ENCODE measurements around the gene INO80C.

The INO80C gene

DNA sequence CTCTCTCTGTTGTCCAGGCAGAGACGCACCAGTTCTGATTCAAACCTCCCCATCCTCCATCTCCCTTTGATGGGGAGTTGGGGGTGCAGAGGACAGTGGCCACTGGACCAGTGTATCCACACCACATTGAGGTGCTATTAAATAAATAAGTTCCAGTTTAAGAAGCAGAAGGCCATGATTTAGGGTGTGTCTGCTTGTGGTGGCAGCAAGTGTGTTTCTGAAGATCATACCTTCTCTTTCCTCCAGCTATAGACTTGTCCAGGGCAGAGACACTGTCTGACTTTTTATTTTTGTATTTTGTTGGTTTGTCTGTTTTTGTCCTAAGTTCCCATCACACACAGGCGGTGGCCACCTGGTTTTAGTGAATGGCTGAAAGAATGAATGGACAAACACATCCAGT, 16.5 kb upstream of the INO80C start:
- Histone ChIP-seq H3K4me3 (no peak overlapping the region), H3K27ac (peak overlapping the region in 8 of 21 experiments; percentile 13 to 74 (median 64))

GRCh38 chr18:35513181-35513936, 15.6 kb upstream of the INO80C start:
- Histone ChIP-seq H3K4me3 (no peak overlapping the region), H3K27ac (peak overlapping the region in 17 of 21 experiments; percentile 20 to 74 (median 62))

- Histone ChIP-seq H3K4me3 (no peak overlapping the region), H3K27ac (peak overlapping the region in 15 of 21 experiments; percentile 3 to 74 (median 60))
Observed at GRCh38 chr18:35512761-35513160, 15.0 kb upstream of the INO80C start.

DNA sequence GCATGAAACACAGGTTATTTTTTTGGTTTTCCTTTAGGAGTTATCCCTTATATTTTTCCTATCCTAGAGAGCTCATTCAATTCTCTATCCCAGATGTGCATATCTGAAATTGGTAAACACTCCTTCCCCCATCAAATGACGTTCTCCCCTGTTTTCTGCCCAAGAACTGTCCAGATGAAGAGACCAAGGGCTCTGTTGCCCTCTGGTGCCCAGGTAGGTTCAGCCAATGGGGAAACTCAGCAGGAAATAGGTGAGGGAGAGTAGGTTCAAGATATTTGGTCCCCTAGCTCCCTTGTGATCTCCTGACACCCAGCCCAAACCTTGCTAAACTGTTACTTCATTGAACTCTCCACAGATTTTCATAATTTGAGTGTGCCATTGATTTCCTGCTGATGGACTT, 14.1 kb upstream of the INO80C start:
- Histone ChIP-seq H3K27ac (peak overlapping the region in 1 of 21 experiments; percentile 67), H3K4me3 (no peak overlapping the region)

- no peak overlapping the region for H3K27ac ChIP-seq
- H3K4me3 ChIP-seq = no peak overlapping the region
Observed at GRCh38 chr18:35511428-35511827, 13.7 kb upstream of the INO80C start.

- no peak overlapping the region for H3K27ac ChIP-seq
- no peak overlapping the region for H3K4me3 ChIP-seq
Observed at GRCh38 chr18:35510076-35510651, 12.4 kb upstream of the INO80C start.

DNA sequence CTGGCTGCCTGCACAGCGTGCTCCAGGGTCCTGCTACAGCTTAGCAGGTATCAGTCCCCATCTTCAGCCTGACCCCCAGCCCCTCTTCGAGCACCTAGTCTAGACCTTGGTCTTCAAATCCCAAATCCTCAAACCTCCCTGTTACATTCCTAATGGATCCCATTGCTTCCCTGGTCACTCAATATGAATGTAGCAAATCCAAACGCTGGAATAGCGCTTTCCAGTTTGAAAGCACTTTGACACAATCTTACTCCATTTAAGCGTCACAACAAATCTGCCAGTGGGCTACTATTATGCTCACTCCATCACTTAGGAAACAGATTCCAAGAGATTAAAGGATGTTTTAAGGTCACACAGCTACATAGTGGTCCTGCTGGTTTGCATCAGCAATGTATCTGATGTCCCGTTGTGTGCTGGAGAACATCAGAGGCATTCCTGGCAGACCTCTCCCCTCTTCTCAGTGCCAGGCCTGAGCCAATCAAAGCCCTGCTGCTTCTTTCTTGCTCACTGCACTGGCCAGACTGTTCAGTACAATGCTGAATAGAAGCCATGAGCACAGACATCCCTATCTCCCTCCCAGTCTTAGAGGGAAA, 11.1 kb upstream of the INO80C start:
- Histone ChIP-seq H3K4me3 (no peak overlapping the region), H3K27ac (no peak overlapping the region)

DNA sequence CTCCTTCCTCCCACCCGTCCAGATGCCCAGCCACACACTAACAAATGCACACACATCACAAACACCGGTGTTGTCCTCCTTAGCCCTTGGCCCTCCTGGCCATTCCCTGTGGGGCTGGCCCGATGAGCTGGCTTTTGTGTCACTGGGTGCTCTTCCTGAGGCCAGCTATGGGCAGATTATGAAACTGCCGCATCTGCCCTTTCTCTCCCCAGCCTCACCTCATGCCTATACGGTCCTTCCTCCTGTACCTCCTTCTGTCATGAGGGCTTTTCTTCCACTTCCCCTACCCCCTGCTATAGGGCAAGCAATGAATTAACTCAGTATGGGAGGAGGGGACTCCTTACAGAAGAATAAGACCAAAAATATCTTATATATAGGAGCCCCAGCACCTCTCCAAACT, 10.3 kb upstream of the INO80C start:
- Histone ChIP-seq H3K4me3 (no peak overlapping the region), H3K27ac (no peak overlapping the region)

GRCh38 chr18:35507623-35508022, 9.9 kb upstream of the INO80C start:
- no peak overlapping the region for H3K4me3 ChIP-seq
- no peak overlapping the region for H3K27ac ChIP-seq

- Histone ChIP-seq H3K27ac (no peak overlapping the region), H3K4me3 (no peak overlapping the region)
Observed at GRCh38 chr18:35507192-35507591, 9.4 kb upstream of the INO80C start.

- Histone ChIP-seq H3K27ac (no peak overlapping the region), H3K4me3 (no peak overlapping the region)
Observed at GRCh38 chr18:35506024-35506712, 8.4 kb upstream of the INO80C start.

GRCh38 chr18:35504996-35505395, 7.2 kb upstream of the INO80C start:
- H3K27ac ChIP-seq = no peak overlapping the region
- H3K4me3 ChIP-seq = no peak overlapping the region

- H3K4me3 ChIP-seq = no peak overlapping the region
Observed at GRCh38 chr18:35502052-35502451, 4.3 kb upstream of the INO80C start.

DNA sequence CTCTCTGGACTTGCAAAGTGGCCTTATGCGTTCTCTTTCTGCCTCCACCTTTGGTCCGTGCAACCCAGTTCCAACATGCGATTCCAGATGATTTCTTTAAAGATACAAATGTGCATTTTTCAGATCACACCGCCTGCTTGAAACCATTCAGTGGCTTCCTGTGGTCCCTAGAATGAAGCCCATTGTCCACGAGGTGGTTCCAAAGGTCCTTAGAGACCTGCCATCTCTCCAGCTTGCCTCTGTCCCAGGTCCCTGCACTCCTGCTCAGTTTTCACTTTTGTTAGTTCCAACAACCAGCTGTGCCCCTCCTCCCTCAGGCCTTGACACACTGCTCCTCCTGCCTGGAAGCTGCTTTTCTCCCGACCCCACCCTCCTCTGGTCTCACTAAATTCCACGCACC, 3.6 kb upstream of the INO80C start:
- Histone ChIP-seq H3K27ac (peak overlapping the region in 3 of 21 experiments; percentile 12 to 47 (median 38)), H3K4me3 (no peak overlapping the region)

More at GRCh38 chr18:35502052-35502451, 4.3 kb upstream of the INO80C start:
- peak overlapping the region in 4 of 21 experiments; percentile 12 to 42 (median 30) for H3K27ac ChIP-seq

DNA sequence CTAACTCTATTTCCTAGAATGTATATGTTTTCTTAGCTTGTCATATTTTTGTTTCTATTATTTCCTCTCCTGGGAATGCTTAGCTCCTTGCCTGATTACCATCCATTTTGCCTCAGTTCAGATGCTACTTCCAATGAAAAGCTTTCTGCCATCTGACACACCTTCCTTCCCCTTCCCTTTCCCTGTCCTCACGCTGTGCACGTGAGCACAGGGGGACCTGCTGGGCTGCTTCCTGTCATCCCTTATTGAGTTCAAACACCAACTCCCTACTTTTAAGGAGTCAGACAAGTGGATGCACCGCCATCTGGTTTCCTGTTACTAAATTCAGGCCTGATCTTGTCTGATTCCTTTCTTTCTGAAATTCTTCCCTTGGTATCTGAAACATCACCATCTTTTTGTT, 2.4 kb upstream of the INO80C start:
- Histone ChIP-seq H3K27ac (peak overlapping the region in 1 of 21 experiments; percentile 31), H3K4me3 (no peak overlapping the region)

DNA sequence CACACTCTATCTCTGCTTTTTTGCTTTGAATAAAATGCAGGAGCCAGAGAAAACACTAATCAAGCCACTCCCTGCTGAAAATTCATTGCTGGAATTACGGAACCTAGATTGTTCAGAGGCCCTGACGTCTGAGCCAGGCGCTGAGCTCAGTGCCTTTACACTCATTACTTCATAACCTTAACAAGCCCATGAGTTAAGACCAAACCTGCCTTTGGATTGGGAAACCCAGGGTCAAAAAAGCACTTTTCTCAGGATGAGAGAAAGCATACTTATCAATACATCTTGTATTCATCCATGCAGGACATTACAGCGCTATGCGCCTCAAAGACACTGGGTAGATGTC, 762 bp downstream of the INO80C start:
- Histone ChIP-seq H3K4me3 (peak overlapping the region; percentile 41 to 61 (median 46)), H3K27ac (peak overlapping the region in 20 of 21 experiments; percentile 85 to 99 (median 94))

GRCh38 chr18:35495536-35496314, 2.0 kb downstream of the INO80C start:
- Histone ChIP-seq H3K27ac (peak overlapping the region in 4 of 21 experiments; percentile 22 to 95 (median 94)), H3K4me3 (no peak overlapping the region)

- Histone ChIP-seq H3K27ac (no peak overlapping the region), H3K4me3 (no peak overlapping the region)
Observed at GRCh38 chr18:35494251-35495220, 3.2 kb downstream of the INO80C start.

DNA sequence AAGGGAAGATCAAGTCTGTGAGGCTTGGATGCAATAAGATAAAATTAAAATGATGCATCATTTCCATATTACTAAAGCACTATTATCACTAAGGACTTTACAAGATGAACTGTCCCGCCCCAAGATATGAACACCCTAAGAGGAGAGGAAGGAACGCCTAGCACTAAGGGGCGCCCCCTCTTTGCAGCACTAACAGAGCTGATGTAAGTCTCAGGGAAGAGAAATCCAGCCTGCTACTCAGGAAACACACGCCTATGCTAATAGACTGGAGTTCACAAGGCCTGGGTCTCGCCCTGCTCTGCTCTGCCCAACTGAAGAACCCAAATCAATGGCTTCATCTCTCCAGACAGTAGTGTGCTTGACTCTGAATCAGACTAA, 6.1 kb downstream of the INO80C start:
- no peak overlapping the region for H3K4me3 ChIP-seq
- H3K27ac ChIP-seq = peak overlapping the region in 2 of 21 experiments; percentile 30 to 37
